NCI-H2081 treated with DMSO at 0.1 percent for 48 hours (cell line): ENCODE measurements around the gene ENTPD8.
"Not testable (repeated sequence)": the region's sequence is repeated elsewhere in the genome, so short reads cannot be mapped to it uniquely, and the experiment has no call there.

ENCODE experiments used
- DNase-seq: peaks from one replicate; lab custom pipeline; 2025; lab: John Stamatoyannopoulos, UW

ENTPD8 gene

DNA sequence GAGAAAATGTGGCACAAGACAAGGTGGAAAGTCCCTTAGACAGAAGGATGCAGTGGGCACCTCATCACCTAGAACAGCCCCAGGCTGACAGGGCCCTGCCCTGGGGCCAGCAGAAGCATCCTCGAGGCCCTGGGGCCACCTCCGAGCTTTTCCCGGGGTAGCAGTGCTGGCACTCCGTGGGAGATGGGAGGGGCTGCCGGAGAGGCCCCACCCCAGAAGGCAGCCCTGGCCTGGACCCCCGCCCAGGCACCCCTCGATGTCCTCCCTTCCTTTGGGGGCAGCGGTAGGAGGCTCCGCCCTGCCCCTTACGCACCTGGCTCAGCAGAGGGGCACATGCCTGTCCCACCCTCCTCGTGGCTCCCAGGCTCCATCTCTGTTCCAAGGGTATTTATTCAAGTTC lies 35.7 kb upstream of the ENTPD8 start:
- DNase-seq = no peak

- no peak for DNase-seq
Measured at GRCh38 chr9:137475666-137476065, 34.5 kb upstream of the ENTPD8 start.

- no peak for DNase-seq
Measured at GRCh38 chr9:137474271-137474670, 33.1 kb upstream of the ENTPD8 start.

DNA sequence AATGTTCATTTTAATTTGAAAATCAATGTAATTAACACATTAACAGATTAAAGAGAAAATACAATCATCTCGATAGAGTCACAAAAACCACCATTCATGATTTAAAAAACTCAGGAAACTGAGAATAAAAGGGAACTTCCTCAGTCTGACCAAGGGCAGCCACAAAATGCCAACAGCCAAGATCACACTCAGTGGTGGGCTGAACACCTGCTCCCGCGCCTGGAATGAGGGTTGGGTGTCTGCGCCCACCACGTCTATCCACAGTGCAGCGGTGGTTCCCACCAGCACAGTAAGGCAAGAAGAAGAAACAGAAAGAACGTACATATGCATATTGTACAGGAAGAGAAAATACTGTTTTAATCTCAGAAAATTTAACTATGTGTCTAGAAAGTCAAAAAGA lies 29.6 kb upstream of the ENTPD8 start:
- DNase-seq = no peak

DNA sequence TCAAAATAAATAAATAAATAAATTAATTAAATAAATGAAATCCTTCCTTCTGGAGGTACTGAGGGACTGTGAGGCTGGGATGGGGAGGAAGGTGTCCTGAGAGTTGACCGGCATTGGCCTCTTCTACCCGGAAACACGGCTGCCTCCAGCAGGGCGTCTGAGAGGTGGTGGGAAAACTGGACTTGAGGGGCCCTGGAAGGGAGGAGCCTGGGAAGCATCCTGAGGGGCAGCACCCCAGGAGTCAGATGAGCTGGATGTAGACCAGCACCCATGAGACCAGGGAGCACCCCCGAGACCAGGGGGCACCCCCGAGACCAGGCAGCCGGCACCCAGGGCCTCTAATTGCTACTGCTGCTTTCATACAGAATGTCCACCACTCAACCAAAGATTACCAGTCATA lies 26.7 kb upstream of the ENTPD8 start:
- no peak for DNase-seq

GRCh38 chr9:137467161-137467581 lies 26.0 kb upstream of the ENTPD8 start:
- DNase-seq = no peak

GRCh38 chr9:137466389-137467085 lies 25.4 kb upstream of the ENTPD8 start:
- DNase-seq = not testable (repeated sequence)

- no peak for DNase-seq
Measured at GRCh38 chr9:137465720-137466388, 24.7 kb upstream of the ENTPD8 start.

GRCh38 chr9:137465000-137465719 lies 24.0 kb upstream of the ENTPD8 start:
- no peak for DNase-seq

GRCh38 chr9:137464291-137464999 lies 23.3 kb upstream of the ENTPD8 start:
- no peak for DNase-seq

GRCh38 chr9:137463931-137464290 lies 22.8 kb upstream of the ENTPD8 start:
- DNase-seq = no peak

GRCh38 chr9:137462986-137463930 lies 22.1 kb upstream of the ENTPD8 start:
- DNase-seq = no peak

GRCh38 chr9:137462396-137462985 lies 21.3 kb upstream of the ENTPD8 start:
- no peak for DNase-seq

DNA sequence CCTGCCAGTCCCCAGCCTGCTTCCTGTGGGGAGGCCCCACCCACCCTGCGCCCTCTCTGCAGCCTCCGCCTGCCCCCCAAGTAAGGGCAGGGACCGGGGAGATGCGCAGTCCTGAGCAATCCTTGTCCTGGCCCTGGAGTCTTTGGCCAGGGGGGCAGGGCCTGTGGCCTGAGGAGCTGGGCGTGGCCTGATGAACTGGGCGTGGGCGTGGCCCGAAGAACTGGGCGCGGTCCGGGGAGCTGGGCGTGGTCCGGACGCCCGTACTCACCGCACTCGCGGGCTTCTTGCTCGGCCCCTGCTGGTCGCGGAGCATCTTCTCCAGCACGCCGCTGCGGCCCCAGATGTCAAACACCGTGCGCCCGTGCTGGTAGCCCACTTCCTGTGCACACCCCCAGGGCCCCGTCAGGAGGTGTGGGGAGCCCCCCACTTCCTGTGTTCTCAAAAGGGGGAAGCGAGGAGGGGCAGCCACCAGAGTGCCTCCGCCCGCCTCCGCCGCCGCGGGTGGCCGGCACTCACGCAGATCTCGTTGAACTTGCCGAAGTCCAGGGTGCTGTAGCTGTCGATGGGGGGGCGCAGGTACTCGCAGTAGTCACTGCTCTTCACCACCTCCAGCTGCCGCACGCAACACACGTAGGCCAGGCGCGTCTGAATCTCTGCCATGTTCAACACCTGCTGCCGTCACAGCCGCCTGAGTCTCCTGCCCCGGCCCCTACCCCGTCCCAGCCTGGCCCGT lies 20.7 kb upstream of the ENTPD8 start:
- no peak for DNase-seq

DNA sequence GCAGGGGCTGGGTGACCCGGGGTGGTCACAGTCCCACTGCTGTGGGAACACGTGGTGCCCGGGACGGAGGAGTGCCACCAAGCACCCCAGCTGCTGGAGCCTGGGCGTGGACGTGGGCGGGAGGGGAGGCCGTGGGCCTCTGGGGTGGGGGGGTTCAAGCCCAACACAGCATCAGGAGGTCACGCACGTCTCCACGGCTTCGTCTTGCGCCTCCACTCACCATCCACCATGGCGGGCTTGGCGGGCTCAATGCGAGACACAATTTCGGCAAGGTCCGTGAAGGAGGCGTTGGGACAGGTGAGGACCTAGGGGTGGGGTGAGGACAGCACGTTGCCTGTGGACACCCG lies 20.1 kb upstream of the ENTPD8 start:
- DNase-seq = no peak

GRCh38 chr9:137460363-137461315 lies 19.5 kb upstream of the ENTPD8 start:
- DNase-seq = no peak

DNA sequence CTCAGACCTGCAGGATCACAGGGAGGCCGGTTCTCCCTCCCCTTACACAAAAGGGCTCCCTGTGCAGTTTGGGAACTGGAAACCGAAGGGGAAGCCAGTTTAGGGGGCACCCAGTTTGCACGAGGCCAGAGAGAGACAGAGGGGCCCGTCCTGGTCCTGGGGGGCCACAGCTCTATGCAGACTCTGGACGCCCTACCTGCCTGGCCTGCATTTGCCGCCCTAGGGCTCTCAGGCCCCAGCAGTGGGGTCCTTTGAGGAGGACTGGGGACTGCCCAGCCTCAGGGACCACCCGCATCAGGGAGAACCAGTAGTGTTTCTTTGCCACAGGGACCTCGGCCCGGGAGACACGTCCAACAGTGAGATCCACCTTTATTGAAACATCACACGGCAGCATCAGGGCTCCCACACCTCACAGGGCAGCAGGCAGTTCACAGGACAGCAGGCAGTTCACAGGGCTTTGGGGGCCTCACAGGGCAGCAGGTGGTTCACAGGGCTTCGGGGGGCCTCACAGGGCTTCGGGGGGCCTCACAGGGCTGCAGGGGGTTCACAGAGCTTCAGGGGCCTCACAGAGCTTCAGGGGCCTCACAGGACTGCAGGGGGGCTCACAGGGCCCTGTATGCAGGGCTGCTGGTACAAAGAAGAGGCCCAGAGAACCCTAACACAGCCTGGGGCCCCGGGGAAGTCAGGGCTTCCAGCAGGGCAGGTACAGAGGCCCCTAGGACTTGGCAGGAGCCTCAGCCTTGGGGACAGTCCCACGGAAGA lies 18.6 kb upstream of the ENTPD8 start:
- no peak for DNase-seq

GRCh38 chr9:137459152-137459600 lies 18.0 kb upstream of the ENTPD8 start, which contains the start of gene NSMF:
Gene NSMF (minus strand): TSS chr9:137459334. CDS start chr9:137459102, 232 bp downstream.
- DNase-seq = peak; percentile 51
